HepG2 (cell line): ENCODE results near the gene FBXO9. TPM values are rescaled to one million over a fixed set of nuclear protein-coding genes. Genes with fewer than 3 reads are reported as not detected.
A peak's percentile ranks its signal among the peaks of the same experiment; 100 is the strongest.

ENCODE experiments used
- AGO2 ChIP-seq: fragments of 200-400 bp; formaldehyde crosslinking; optimal IDR thresholded peaks from 2 replicates; pipeline ENCODE3; 2017; ENCODE audit warnings: mild to moderate bottlenecking, low read depth, low read length, moderate library complexity
- ARID4A ChIP-seq: sonication (generic); formaldehyde crosslinking; IDR thresholded peaks from 2 replicates; pipeline ENCODE4 v1.5.0; 2020; ENCODE audit warnings: mild to moderate bottlenecking, missing genetic modification reagents, borderline replicate concordance
- ELF1 ChIP-seq: sonication (generic); formaldehyde crosslinking; IDR thresholded peaks from 2 replicates; pipeline ENCODE4 v1.4.0; 2020; ENCODE audit warnings: missing genetic modification reagents
- HNRNPLL ChIP-seq: fragments of 200-400 bp; formaldehyde crosslinking; IDR thresholded peaks from 2 replicates; pipeline ENCODE4 v1.6.1; 2017; ENCODE audit warnings: mild to moderate bottlenecking, low read depth, low read length; ENCODE audit not compliant: poor library complexity, severe bottlenecking
- HOMEZ ChIP-seq: IDR thresholded peaks from 2 replicates; pipeline ENCODE4 v1.6.1; 2016; ENCODE audit warnings: low read depth
- IRF9 ChIP-seq: sonication (generic); formaldehyde crosslinking; IDR thresholded peaks from 2 replicates; pipeline ENCODE4 v1.8.0; 2022; ENCODE audit warnings: missing genetic modification reagents, mild to moderate bottlenecking, borderline replicate concordance
- PAX8 ChIP-seq: sonication (generic); formaldehyde crosslinking; IDR thresholded peaks from 2 replicates; pipeline ENCODE4 v1.8.0; 2022; ENCODE audit warnings: mild to moderate bottlenecking, missing genetic modification reagents, borderline replicate concordance
- ZNF224 ChIP-seq: sonication (generic); formaldehyde crosslinking; IDR thresholded peaks from 2 replicates; pipeline ENCODE4 v1.5.0; 2020; ENCODE audit warnings: mild to moderate bottlenecking, missing genetic modification reagents
- ZNF501 ChIP-seq: sonication (generic); formaldehyde crosslinking; IDR thresholded peaks from 2 replicates; pipeline ENCODE4 v1.5.1; 2020; ENCODE audit warnings: mild to moderate bottlenecking, moderate library complexity, missing genetic modification reagents
- ZNF687 ChIP-seq: sonication (generic); formaldehyde crosslinking; IDR thresholded peaks from 2 replicates; pipeline ENCODE4 v1.5.1; 2020; ENCODE audit warnings: mild to moderate bottlenecking, missing genetic modification reagents, moderate library complexity
- ZNF883 ChIP-seq: sonication (generic); formaldehyde crosslinking; IDR thresholded peaks from 2 replicates; pipeline ENCODE4 v1.5.1; 2020; ENCODE audit warnings: mild to moderate bottlenecking, missing genetic modification reagents; ENCODE audit errors: not compliant biosample characterization
- polyA plus RNA-seq, 8 experiments: library from polyadenylated mRNA; depleted of rRNA in 3 of 8; stranded (reverse) in 7 of 8; unstranded in 1 of 8; fragments of >200 nt; fragmentation: Illumina TruSeq in 4 of 8; extraction: Trizol in 4 of 8; gene quantifications; 2 replicates each; pipeline versions ENCODE4 v1.2.1 to v1.2.3, GENCODE V29; 2011 to 2016; ENCODE audit warnings: low read depth in 4 of 8, missing spikeins in 1 of 8, mixed read lengths in 1 of 8; ENCODE audit not compliant: insufficient read depth in 1 of 8
- total RNA-seq, 5 experiments: library from RNA; depleted of rRNA; stranded (reverse); fragments of >200 nt; fragmentation: Illumina TruSeq; extraction: Trizol; gene quantifications; 2 replicates each; pipeline ENCODE4 v1.2.3, GENCODE V29; 2016; ENCODE audit warnings: low read depth in 1 of 5

The FBXO9 gene
- total and polyA plus RNA-seq, 2 of the 13 experiments (the other 11 are each of a cell fraction or from before 2014, with no cell fraction given): 64.3 to 98.4 TPM

GRCh38 chr6:53065266-53066076 is at the start of gene FBXO9 (continued):
- TF ChIP-seq ZNF687 (CRISPR knock-in tag): peak; percentile 91
- peak; percentile 82; the same call in 1 of the 2 replicates for TF ChIP-seq ZNF501 (CRISPR knock-in tag)
- peak; percentile 87 for TF ChIP-seq ZNF883 (CRISPR knock-in tag)
- TF ChIP-seq ZNF224 (CRISPR knock-in tag): no peak; the same call in 1 of the 2 replicates
- peak; percentile 92 for TF ChIP-seq IRF9
- no peak for TF ChIP-seq ELF1 (CRISPR knock-in tag)
- TF ChIP-seq PAX8 (CRISPR knock-in tag): 0 out of 2 replicates have a peak, but pooled peaks have one; percentile 31
- no peak for TF ChIP-seq HOMEZ (CRISPR knock-in tag)
- TF ChIP-seq HNRNPLL: peak; percentile 92
- TF ChIP-seq AGO2: peak; percentile 75
- peak; percentile 70 for TF ChIP-seq ARID4A
